ENCODE data around the gene SALL3. TPM values are rescaled to one million over a fixed set of nuclear protein-coding genes. Genes with fewer than 3 reads are reported as not detected.

SALL3 gene
- total RNA-seq, 1 donor from 2014 or later, result not detected

- TF ChIP-seq CTCF (IDR thresholded peaks at IDR 0.05), result no peak
Measured at GRCh38 chr18:79048245-79048632, 68.6 kb downstream of the SALL3 start.

GRCh38 chr18:79049506-79049905 lies 69.9 kb downstream of the SALL3 start:
- Mint-ChIP-seq H3K36me3 (ENCODE audit: low read depth) (no peaks in the 10 kb centered on the region), H3K27ac (ENCODE audit: unreplicated experiment) (no peak overlapping the region), H3K4me3 (ENCODE audit: unreplicated experiment) (no peak overlapping the region), H3K9me3 (ENCODE audit: low read depth) (no peaks in the 10 kb centered on the region), H3K4me1 (ENCODE audit: low read depth) (no peaks in the 10 kb centered on the region), H3K27me3 (ENCODE audit: low read depth) (peaks cover 11% of the 10 kb centered on the region)
- no peak for DNase-seq (ENCODE audit: low spot score)
- no peak for TF ChIP-seq CTCF (IDR thresholded peaks at IDR 0.05)

More at GRCh38 chr18:79048245-79048632, 68.6 kb downstream of the SALL3 start:
- Mint-ChIP-seq H3K36me3 (ENCODE audit: low read depth) (no peaks in the 10 kb centered on the region), H3K27me3 (ENCODE audit: low read depth) (peaks cover 9% of the 10 kb centered on the region), H3K9me3 (ENCODE audit: low read depth) (no peaks in the 10 kb centered on the region), H3K27ac (ENCODE audit: unreplicated experiment) (no peak overlapping the region), H3K4me1 (ENCODE audit: low read depth) (no peaks in the 10 kb centered on the region), H3K4me3 (ENCODE audit: unreplicated experiment) (no peak overlapping the region)
- DNase-seq (ENCODE audit: low spot score), result no peak

Other genes with a start within 250 kb of the SALL3 start
- gene ATP9B, start 89.6 kb downstream of the SALL3 start, total RNA-seq, result 14.5 to 18.1 TPM (median 15.8 TPM) in 3 replicates